Activated naive CD4-positive, alpha-beta T cell treated with anti-CD3 and anti-CD28 coated beads, Interleukin-2, amount 50 U/mL, for 16 hours (primary cell): Measurements from ENCODE around the gene ODF2.
"Not testable (repeated sequence)": the region's sequence is repeated elsewhere in the genome, so short reads cannot be mapped to it uniquely, and the experiment has no call there.

Experiments
- DNase-seq: peaks from one replicate; pipeline ENCODE4 v3.0.0-alpha.2; 2020

ODF2 gene

GRCh38 chr9:128455849-128456612 lies at the start of gene ODF2:
Gene ODF2, plus strand, starts transcription at chr9:128456006. Its CDS starts 86 bp downstream, at chr9:128456092.
- DNase-seq = peak; percentile 99

GRCh38 chr9:128406848-128407391 lies 48.9 kb upstream of the ODF2 start:
- no peak for DNase-seq

- no peak for DNase-seq
These were observed 46.8 kb upstream of the ODF2 start for GRCh38 chr9:128408963-128409431.

GRCh38 chr9:128409450-128409849 lies 46.4 kb upstream of the ODF2 start:
- DNase-seq = no peak

- no peak for DNase-seq
These were observed 45.8 kb upstream of the ODF2 start for GRCh38 chr9:128409978-128410377.

GRCh38 chr9:128411364-128412119 lies 44.3 kb upstream of the ODF2 start:
- DNase-seq = no peak

- peak; percentile 49 for DNase-seq
These were observed 43.6 kb upstream of the ODF2 start for GRCh38 chr9:128412120-128412790.

GRCh38 chr9:128413728-128414127 lies 42.1 kb upstream of the ODF2 start:
- not testable (repeated sequence) for DNase-seq

- DNase-seq = no peak
These were observed 41.3 kb upstream of the ODF2 start for GRCh38 chr9:128414461-128414860.

GRCh38 chr9:128415281-128415680 lies 40.5 kb upstream of the ODF2 start:
- DNase-seq = no peak

GRCh38 chr9:128416014-128416413 lies 39.8 kb upstream of the ODF2 start:
- DNase-seq = no peak

- no peak for DNase-seq
These were observed 39.3 kb upstream of the ODF2 start for GRCh38 chr9:128416432-128417019.

- no peak for DNase-seq
These were observed 36.5 kb upstream of the ODF2 start for GRCh38 chr9:128419061-128419925.

GRCh38 chr9:128420060-128420650 lies 35.7 kb upstream of the ODF2 start:
- DNase-seq = peak; percentile 62

- peak; percentile 42 for DNase-seq
These were observed 34.9 kb upstream of the ODF2 start, which contains the start of gene CERCAM for GRCh38 chr9:128420651-128421481. Gene CERCAM, plus strand, starts transcription at chr9:128420857. Its CDS starts 21 bp downstream, at chr9:128420878.

- no peak for DNase-seq
These were observed 34.3 kb upstream of the ODF2 start for GRCh38 chr9:128421482-128421996.

GRCh38 chr9:128422022-128422782 lies 33.6 kb upstream of the ODF2 start:
- not testable (repeated sequence) for DNase-seq

- DNase-seq = no peak
These were observed 33.0 kb upstream of the ODF2 start for GRCh38 chr9:128422783-128423150.

GRCh38 chr9:128423356-128423755 lies 32.5 kb upstream of the ODF2 start:
- DNase-seq = not testable (repeated sequence)
